Stomach smooth muscle (tissue), 2 donors: ENCODE results near the gene TMPRSS6.

Experiments
- H3K27ac ChIP-seq: one replicate; pipeline ENCODE4 v1.7.0; 2013; ENCODE audit warnings: mild to moderate bottlenecking, low read length, inconsistent platforms
- H3K27me3 ChIP-seq, 2 donors: one replicate each; pipeline ENCODE4 v1.7.0; 2013; ENCODE audit warnings: low read length in 2 of 2; ENCODE audit not compliant: insufficient read depth in 2 of 2, control insufficient read depth in 1 of 2
- H3K36me3 ChIP-seq, 2 donors: one replicate each; pipeline ENCODE4 v1.7.0; 2013; ENCODE audit warnings: low read length in 2 of 2; ENCODE audit not compliant: control insufficient read depth in 2 of 2, insufficient read depth in 2 of 2
- H3K4me1 ChIP-seq: one replicate; pipeline ENCODE4 v1.7.0; 2013; ENCODE audit warnings: low read length; ENCODE audit not compliant: control insufficient read depth, insufficient read depth
- H3K4me3 ChIP-seq, 2 donors: one replicate each; pipeline ENCODE4 v1.7.0; 2013; ENCODE audit warnings: low read length in 2 of 2
- H3K9ac ChIP-seq, 2 donors: one replicate each; pipeline ENCODE4 v1.7.0; 2013; ENCODE audit warnings: low read length in 2 of 2, mild to moderate bottlenecking in 1 of 2
- H3K9me3 ChIP-seq, 2 donors: one replicate each; pipeline ENCODE4 v1.7.0; 2013; ENCODE audit warnings: low read length in 2 of 2; ENCODE audit not compliant: control insufficient read depth in 2 of 2
- donor health status: healthy.
- donor health status: Pancreatic carcinoma.

The TMPRSS6 gene

GRCh38 chr22:37025500-37026070 is 83.9 kb downstream of the TMPRSS6 start:
- H3K4me1 ChIP-seq: peaks cover 8% of the 10 kb centered on the region
- H3K27ac ChIP-seq: no peak overlapping the region
- H3K9me3 ChIP-seq: no peaks in the 10 kb centered on the region
- no peak overlapping the region for H3K4me3 ChIP-seq
- H3K9ac ChIP-seq: no peak overlapping the region
- H3K36me3 ChIP-seq: peaks cover 23 to 34% of the 10 kb centered on the region in 2 donors
- H3K27me3 ChIP-seq: no peaks in the 10 kb centered on the region

GRCh38 chr22:37024339-37025157 is 85.0 kb downstream of the TMPRSS6 start:
- Histone ChIP-seq H3K9ac (no peak overlapping the region), H3K27me3 (no peaks in the 10 kb centered on the region), H3K27ac (no peak overlapping the region), H3K4me3 (no peak overlapping the region), H3K4me1 (peaks cover 13% of the 10 kb centered on the region), H3K9me3 (no peaks in the 10 kb centered on the region), H3K36me3 (peaks cover 23 to 28% of the 10 kb centered on the region in 2 donors)

- peaks cover 13% of the 10 kb centered on the region for H3K4me1 ChIP-seq
- no peak overlapping the region for H3K9ac ChIP-seq
- no peak overlapping the region for H3K27ac ChIP-seq
- H3K4me3 ChIP-seq: no peak overlapping the region
- no peaks in the 10 kb centered on the region for H3K9me3 ChIP-seq
- H3K36me3 ChIP-seq: peaks cover 22 to 23% of the 10 kb centered on the region in 2 donors
- no peaks in the 10 kb centered on the region for H3K27me3 ChIP-seq
Observed at GRCh38 chr22:37023743-37024338, 85.7 kb downstream of the TMPRSS6 start.

GRCh38 chr22:37022483-37023337 is 86.8 kb downstream of the TMPRSS6 start:
- Histone ChIP-seq H3K9me3 (no peaks in the 10 kb centered on the region), H3K4me3 (no peak overlapping the region), H3K9ac (no peak overlapping the region), H3K27ac (no peak overlapping the region), H3K4me1 (peaks cover 24% of the 10 kb centered on the region), H3K27me3 (no peaks in the 10 kb centered on the region), H3K36me3 (peaks cover 18 to 21% of the 10 kb centered on the region in 2 donors)

- no peak overlapping the region for H3K27ac ChIP-seq
Observed at GRCh38 chr22:37021710-37022482, 87.6 kb downstream of the TMPRSS6 start.

GRCh38 chr22:37021041-37021440 is 88.5 kb downstream of the TMPRSS6 start:
- H3K36me3 ChIP-seq: peaks cover 10 to 11% of the 10 kb centered on the region in 2 donors
- no peak overlapping the region for H3K9ac ChIP-seq
- H3K4me1 ChIP-seq: peaks cover 40% of the 10 kb centered on the region
- H3K9me3 ChIP-seq: no peaks in the 10 kb centered on the region
- H3K4me3 ChIP-seq: no peak overlapping the region
- no peaks in the 10 kb centered on the region for H3K27me3 ChIP-seq
- H3K27ac ChIP-seq: no peak overlapping the region

More at GRCh38 chr22:37021710-37022482, 87.6 kb downstream of the TMPRSS6 start:
- Histone ChIP-seq H3K9ac (no peak overlapping the region), H3K4me3 (no peak overlapping the region), H3K4me1 (peaks cover 32% of the 10 kb centered on the region), H3K9me3 (no peaks in the 10 kb centered on the region), H3K27me3 (no peaks in the 10 kb centered on the region), H3K36me3 (peaks cover 12 to 17% of the 10 kb centered on the region in 2 donors)

- Histone ChIP-seq H3K27ac (peak overlapping the region; percentile 82), H3K9me3 (no peaks in the 10 kb centered on the region), H3K4me3 (peak overlapping the region; percentile 85 to 92), H3K27me3 (no peaks in the 10 kb centered on the region), H3K9ac (peak overlapping the region; percentile 74 to 80), H3K36me3 (peaks cover under 1 to 5% of the 10 kb centered on the region in 2 donors), H3K4me1 (peaks cover 40% of the 10 kb centered on the region)
Observed at GRCh38 chr22:37020192-37020479, 89.4 kb downstream of the TMPRSS6 start.

GRCh38 chr22:37019309-37020191 is 90.0 kb downstream of the TMPRSS6 start, which contains the start of the genes MPST and TST:
Gene MPST, plus strand, starts transcription at chr22:37019742. Its CDS starts 95 bp downstream, at chr22:37019837.
Gene TST, minus strand, starts transcription at chr22:37019447. Its CDS starts 715 bp downstream, at chr22:37018732.
- Histone ChIP-seq H3K27me3 (no peaks in the 10 kb centered on the region), H3K27ac (peak within 1 kb of the TSS; percentile 82), H3K4me3 (peak within 1 kb of the TSS; percentile 85 to 92), H3K36me3 (peaks cover 0 to 3% of the 10 kb centered on the region in 2 donors), H3K4me1 (peaks cover 42% of the 10 kb centered on the region), H3K9me3 (no peaks in the 10 kb centered on the region), H3K9ac (peak within 1 kb of the TSS; percentile 74 to 81)

GRCh38 chr22:37018815-37019308 is 90.7 kb downstream of the TMPRSS6 start:
- peak overlapping the region; percentile 72 to 81 for H3K9ac ChIP-seq
- H3K36me3 ChIP-seq: peaks cover 0 to 3% of the 10 kb centered on the region in 2 donors
- H3K9me3 ChIP-seq: no peaks in the 10 kb centered on the region
- H3K4me1 ChIP-seq: peaks cover 42% of the 10 kb centered on the region
- peak overlapping the region; percentile 75 to 85 for H3K4me3 ChIP-seq
- H3K27ac ChIP-seq: peak overlapping the region; percentile 76
- no peaks in the 10 kb centered on the region for H3K27me3 ChIP-seq
